Mesendoderm (in vitro differentiated cells): Measurements from ENCODE around the gene TBL1X.
A peak's percentile ranks its signal among the peaks of the same experiment; 100 is the strongest.

Experiments used
- DNase-seq: peaks from one replicate; pipeline ENCODE4 v3.0.0; 2013
- H2AK5ac ChIP-seq: 2 replicates; pipeline ENCODE4 v1.6.1; 2013; ENCODE audit warnings: low read length, inconsistent platforms
- H2BK120ac ChIP-seq: 2 replicates; pipeline ENCODE4 v1.6.1; 2013; ENCODE audit warnings: low read depth, mild to moderate bottlenecking, low read length, moderate library complexity, mixed read lengths
- H2BK15ac ChIP-seq: replicated peaks from 2 replicates; pipeline ENCODE4 v1.6.1; 2013; ENCODE audit warnings: low read depth, mild to moderate bottlenecking, moderate library complexity
- H2BK5ac ChIP-seq: 2 replicates; pipeline ENCODE4 v1.6.1; 2013; ENCODE audit warnings: low read length, inconsistent platforms
- H3K18ac ChIP-seq: 2 replicates; pipeline ENCODE4 v1.6.1; 2013; ENCODE audit warnings: mild to moderate bottlenecking, low read length, mixed read lengths
- H3K23ac ChIP-seq: one replicate; pipeline ENCODE4 v1.6.1; 2013; ENCODE audit warnings: low read length
- H3K27ac ChIP-seq: 2 replicates; pipeline ENCODE4 v1.5.1; 2013; ENCODE audit warnings: low read depth, mild to moderate bottlenecking, inconsistent platforms, low read length, moderate library complexity
- H3K27me3 ChIP-seq: 2 replicates; pipeline ENCODE4 v1.6.1; 2013; ENCODE audit warnings: low read length, control low read depth, mild to moderate bottlenecking, inconsistent platforms; ENCODE audit not compliant: insufficient read depth, poor library complexity
- H3K36me3 ChIP-seq: 2 replicates; pipeline ENCODE4 v1.6.1; 2013; ENCODE audit warnings: low read length, inconsistent platforms; ENCODE audit not compliant: control insufficient read depth, insufficient read depth
- H3K4ac ChIP-seq: one replicate; pipeline ENCODE4 v1.6.1; 2013; ENCODE audit warnings: low read depth, mild to moderate bottlenecking, low read length, moderate library complexity
- H3K4me1 ChIP-seq: 2 replicates; pipeline ENCODE4 v1.6.1; 2013; ENCODE audit warnings: low read depth, low read length, inconsistent platforms; ENCODE audit not compliant: control insufficient read depth
- H3K4me2 ChIP-seq: 2 replicates; pipeline ENCODE4 v1.6.1; 2013; ENCODE audit warnings: low read length
- H3K4me3 ChIP-seq: 2 replicates; pipeline ENCODE4 v1.5.1; 2013; ENCODE audit warnings: mild to moderate bottlenecking, low read length
- H3K56ac ChIP-seq: one replicate; pipeline ENCODE4 v1.6.1; 2013; ENCODE audit warnings: low read length
- H3K79me1 ChIP-seq: 2 replicates; pipeline ENCODE4 v1.6.1; 2013; ENCODE audit warnings: low read length, inconsistent platforms
- H3K79me2 ChIP-seq: 2 replicates; pipeline ENCODE4 v1.6.1; 2013; ENCODE audit warnings: mild to moderate bottlenecking, low read length; ENCODE audit not compliant: control insufficient read depth, insufficient read depth
- H3K9ac ChIP-seq: 2 replicates; pipeline ENCODE4 v1.6.1; 2013; ENCODE audit warnings: low read length, inconsistent platforms
- H4K5ac ChIP-seq: one replicate; pipeline ENCODE4 v1.6.1; 2013; ENCODE audit warnings: low read length
- H4K8ac ChIP-seq: one replicate; pipeline ENCODE4 v1.6.1; 2013; ENCODE audit warnings: low read depth, mild to moderate bottlenecking, control low read depth, low read length, moderate library complexity
- WGBS: extraction: QIAGEN DNeasy Blood & Tissue Kit; methylation state at CpG from one replicate; pipeline ENCODE4 v1.1.7; 2013; ENCODE audit warnings: low lambda C conversion rate, missing lambda C conversion rate; ENCODE audit not compliant: insufficient coverage; ENCODE audit errors: extremely low coverage; 5-methylcytosine and 5-hydroxymethylcytosine counted together

TBL1X gene

DNA sequence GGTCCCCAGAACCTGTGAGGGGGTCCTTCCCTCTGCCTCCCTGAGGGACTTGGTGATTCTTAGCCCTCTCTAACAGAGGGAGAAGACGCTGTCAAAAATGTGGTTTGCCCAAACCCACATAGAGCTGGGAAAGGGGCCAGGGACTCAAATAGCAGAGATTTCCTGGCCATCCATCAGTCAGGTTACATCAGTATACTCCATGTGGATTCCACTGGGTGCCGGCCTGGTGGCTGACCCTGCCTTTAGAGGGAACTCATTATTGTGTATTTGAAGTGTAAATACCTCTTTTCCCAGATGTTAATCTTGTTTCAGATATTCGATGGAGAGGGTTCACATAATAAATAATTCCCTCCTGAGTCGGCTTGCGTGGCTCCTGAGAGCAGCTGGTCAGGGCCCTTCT lies 130.3 kb downstream of the TBL1X start:
- Histone ChIP-seq H4K8ac (no peak overlapping the region), H3K27me3 (no peaks in the 10 kb centered on the region), H3K4ac (no peak overlapping the region), H3K36me3 (no peaks in the 10 kb centered on the region), H2AK5ac (no peak overlapping the region), H3K79me2 (no peaks in the 10 kb centered on the region), H2BK15ac (no peak overlapping the region), H3K9ac (no peak overlapping the region), H3K27ac (no peak overlapping the region), H2BK5ac (no peak overlapping the region), H4K5ac (no peak overlapping the region), H3K56ac (no peak overlapping the region), H3K18ac (peak overlapping the region; percentile 51), H3K79me1 (no peaks in the 10 kb centered on the region), H2BK120ac (no peak overlapping the region), H3K4me3 (no peak overlapping the region), H3K23ac (no peak overlapping the region), H3K4me1 (no peaks in the 10 kb centered on the region), H3K4me2 (no peak overlapping the region)
- no CpG with 5 or more reads among the region's 5 CpGs for WGBS
- DNase-seq = peak; percentile 44

DNA sequence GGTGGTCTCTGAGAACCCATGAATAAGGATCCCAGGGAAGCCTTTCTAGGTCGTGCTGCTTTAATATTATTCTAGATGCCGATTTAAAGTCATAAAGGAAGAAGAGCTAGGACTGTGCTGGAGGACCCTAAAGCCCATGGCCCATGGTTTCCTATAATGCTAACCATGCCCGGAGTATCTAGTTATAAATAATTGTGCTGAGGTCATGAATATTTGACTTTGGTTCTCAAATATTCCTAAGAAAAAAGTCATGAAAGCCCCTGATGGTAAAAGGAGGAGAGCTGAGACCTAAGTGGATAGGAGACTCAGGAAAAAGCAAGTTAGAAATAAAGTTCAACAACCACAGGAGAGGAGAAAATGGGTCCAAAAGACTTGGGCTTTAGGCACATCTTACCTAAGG lies 132.0 kb downstream of the TBL1X start:
- Histone ChIP-seq H3K27me3 (no peaks in the 10 kb centered on the region), H3K4me3 (no peak overlapping the region), H3K79me2 (no peaks in the 10 kb centered on the region), H2BK120ac (no peak overlapping the region), H3K79me1 (no peaks in the 10 kb centered on the region), H3K23ac (no peak overlapping the region), H2BK15ac (no peak overlapping the region), H3K56ac (no peak overlapping the region), H4K5ac (no peak overlapping the region), H3K36me3 (no peaks in the 10 kb centered on the region), H3K9ac (no peak overlapping the region), H2BK5ac (no peak overlapping the region), H3K27ac (no peak overlapping the region), H3K4ac (no peak overlapping the region), H3K4me1 (no peaks in the 10 kb centered on the region), H2AK5ac (no peak overlapping the region), H3K4me2 (no peak overlapping the region), H3K18ac (no peak overlapping the region), H4K8ac (no peak overlapping the region)
- WGBS = no CpG with 5 or more reads among the region's 3 CpGs
- no peak for DNase-seq

DNA sequence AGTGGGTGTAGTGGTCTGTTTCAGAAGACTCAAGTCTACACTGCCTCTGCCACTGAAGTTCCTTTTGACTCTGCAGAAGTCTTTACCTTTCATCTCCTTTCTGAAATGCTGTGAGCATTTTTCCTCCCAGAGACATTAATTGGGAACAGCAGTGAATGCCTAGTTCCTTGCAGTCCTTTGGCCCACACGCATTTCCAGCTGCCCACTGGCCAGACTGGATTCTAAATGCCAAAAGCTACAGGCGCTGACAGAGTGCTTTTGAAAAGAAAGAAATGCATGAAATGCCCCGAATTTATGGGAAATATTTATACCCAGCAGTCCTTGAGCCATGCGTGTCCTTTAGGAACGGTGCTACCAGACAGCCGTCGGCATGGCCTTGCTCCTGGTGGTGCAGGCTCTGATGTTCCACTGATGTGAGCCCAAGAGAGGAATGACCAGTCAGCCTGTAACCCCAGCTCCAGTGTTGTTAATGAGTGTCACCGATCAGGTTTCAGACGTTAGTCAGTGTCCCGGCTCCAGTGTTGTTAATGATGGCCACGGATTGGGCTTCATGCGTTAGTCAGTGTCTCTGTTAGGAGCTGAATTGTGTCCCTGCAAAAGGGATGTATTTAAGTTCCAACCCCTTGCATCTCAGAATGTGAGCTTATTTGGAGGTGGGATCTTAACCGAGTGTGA lies 132.6 kb downstream of the TBL1X start:
- H3K4me2 ChIP-seq = no peak overlapping the region
- no peak for DNase-seq
- H2AK5ac ChIP-seq = no peak overlapping the region
- no peak overlapping the region for H4K8ac ChIP-seq
- no peaks in the 10 kb centered on the region for H3K79me2 ChIP-seq
- H3K4me1 ChIP-seq = no peaks in the 10 kb centered on the region
- no peak overlapping the region for H3K4me3 ChIP-seq
- no peak overlapping the region for H2BK120ac ChIP-seq
- H2BK5ac ChIP-seq = no peak overlapping the region
- H3K4ac ChIP-seq = no peak overlapping the region
- no peak overlapping the region for H4K5ac ChIP-seq
- H3K9ac ChIP-seq = no peak overlapping the region
- H3K79me1 ChIP-seq = no peaks in the 10 kb centered on the region
- no peak overlapping the region for H3K18ac ChIP-seq
- H3K27ac ChIP-seq = no peak overlapping the region
- no peaks in the 10 kb centered on the region for H3K36me3 ChIP-seq
- H2BK15ac ChIP-seq = no peak overlapping the region
- WGBS = no CpG with 5 or more reads among the region's 13 CpGs
- no peak overlapping the region for H3K56ac ChIP-seq
- H3K23ac ChIP-seq = no peak overlapping the region
- H3K27me3 ChIP-seq = no peaks in the 10 kb centered on the region

DNA sequence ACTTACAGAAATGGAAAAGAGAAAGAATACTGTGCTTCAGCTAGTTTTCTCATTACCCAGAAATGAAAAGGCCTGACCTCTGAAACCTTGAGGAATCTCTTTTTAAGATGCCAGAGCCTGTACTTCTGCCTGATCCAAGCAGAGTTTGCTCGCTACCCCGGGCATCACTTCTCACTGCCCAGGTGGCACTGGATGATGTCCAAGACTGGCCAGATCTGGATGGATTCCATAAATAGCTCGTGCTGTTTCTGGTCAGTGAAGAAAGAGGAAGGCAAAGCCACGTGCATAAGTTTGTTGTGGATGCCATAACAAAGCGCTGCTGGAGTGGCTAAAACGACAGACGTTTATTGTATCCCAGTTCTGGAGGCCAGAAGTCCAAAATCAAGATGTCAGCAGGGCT lies 133.5 kb downstream of the TBL1X start:
- Histone ChIP-seq H3K4me2 (no peak overlapping the region), H2BK5ac (no peak overlapping the region), H3K4me3 (no peak overlapping the region), H2BK15ac (no peak overlapping the region), H3K27me3 (no peaks in the 10 kb centered on the region), H3K4me1 (no peaks in the 10 kb centered on the region), H3K36me3 (no peaks in the 10 kb centered on the region), H2BK120ac (no peak overlapping the region), H3K79me1 (no peaks in the 10 kb centered on the region), H3K56ac (no peak overlapping the region), H4K5ac (no peak overlapping the region), H4K8ac (no peak overlapping the region), H3K18ac (no peak overlapping the region), H2AK5ac (no peak overlapping the region), H3K4ac (no peak overlapping the region), H3K23ac (no peak overlapping the region), H3K27ac (no peak overlapping the region), H3K79me2 (no peaks in the 10 kb centered on the region), H3K9ac (no peak overlapping the region)
- DNase-seq = no peak
- WGBS = no CpG with 5 or more reads among the region's 7 CpGs

DNA sequence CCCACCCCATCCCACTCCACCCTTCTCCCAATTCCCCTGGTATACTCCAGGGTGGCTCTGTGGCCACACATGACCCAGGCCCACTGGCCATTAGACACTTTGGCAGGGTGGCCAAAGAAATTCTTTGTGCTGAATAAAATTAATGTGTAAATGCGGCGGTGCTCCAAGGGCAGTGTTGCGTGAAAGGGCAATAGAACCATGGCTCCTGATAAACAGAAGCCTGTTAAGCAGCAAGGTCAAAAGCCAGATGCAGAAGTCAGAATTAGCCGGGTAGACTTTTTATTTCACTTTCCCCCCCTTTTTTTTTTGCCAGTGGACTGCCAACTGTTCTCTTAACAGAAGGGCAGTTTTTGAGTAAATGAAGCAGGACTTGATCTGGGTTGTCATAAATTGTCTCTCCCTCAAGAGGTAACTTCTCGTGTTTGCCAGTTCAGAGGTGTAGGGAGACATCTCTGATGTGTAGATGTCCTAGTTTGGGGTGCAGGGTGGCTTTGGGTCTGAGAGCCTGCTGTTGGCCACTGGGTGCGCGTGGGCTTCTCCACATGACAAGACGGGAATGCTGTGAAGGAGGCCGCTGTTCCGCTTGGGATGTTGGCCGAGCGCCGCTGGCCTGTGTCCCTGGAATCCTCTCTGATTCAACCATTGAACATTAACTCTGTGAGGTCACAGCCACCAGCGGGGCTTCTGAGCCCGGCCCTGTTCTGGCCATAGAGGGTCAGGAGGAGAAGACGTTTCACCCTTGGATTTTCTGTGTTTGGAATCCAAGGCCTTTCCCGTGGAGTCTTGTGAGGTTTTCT lies 139.5 kb downstream of the TBL1X start:
- Histone ChIP-seq H3K4me3 (no peak overlapping the region), H2BK15ac (no peak overlapping the region), H4K8ac (no peak overlapping the region), H3K23ac (no peak overlapping the region), H3K9ac (no peak overlapping the region), H3K27ac (no peak overlapping the region), H3K79me2 (no peaks in the 10 kb centered on the region), H3K79me1 (no peaks in the 10 kb centered on the region), H3K4me1 (no peaks in the 10 kb centered on the region), H3K56ac (no peak overlapping the region), H2BK120ac (no peak overlapping the region), H3K18ac (no peak overlapping the region), H2BK5ac (no peak overlapping the region), H4K5ac (no peak overlapping the region), H3K4me2 (no peak overlapping the region), H3K4ac (no peak overlapping the region), H2AK5ac (no peak overlapping the region), H3K36me3 (no peaks in the 10 kb centered on the region), H3K27me3 (no peaks in the 10 kb centered on the region)
- DNase-seq = no peak
- no CpG with 5 or more reads among the region's 17 CpGs for WGBS
